Subcutaneous abdominal adipose tissue (tissue), 5 donors: ENCODE results near the gene CSF2RB.

Experiments used
- H3K27ac ChIP-seq: one replicate; pipeline ENCODE4 v1.7.0; 2013; ENCODE audit warnings: low read depth, mild to moderate bottlenecking, inconsistent platforms, low read length, moderate library complexity
- H3K27me3 ChIP-seq, 5 donors: one replicate each; pipeline ENCODE4 v1.7.0; 2013; ENCODE audit warnings: low read length in 5 of 5, inconsistent platforms in 1 of 5; ENCODE audit not compliant: control insufficient read depth in 5 of 5, insufficient read depth in 4 of 5
- H3K36me3 ChIP-seq, 5 donors: one replicate each; pipeline ENCODE4 v1.7.0; 2013; ENCODE audit warnings: low read length in 5 of 5; ENCODE audit not compliant: control insufficient read depth in 5 of 5, insufficient read depth in 5 of 5
- H3K4me1 ChIP-seq, 5 donors: one replicate each; pipeline ENCODE4 v1.7.0; 2013; ENCODE audit warnings: low read length in 5 of 5, mild to moderate bottlenecking in 3 of 5, moderate library complexity in 1 of 5; ENCODE audit not compliant: control insufficient read depth in 5 of 5, insufficient read depth in 5 of 5
- H3K4me3 ChIP-seq, 5 donors: one replicate each; pipeline ENCODE4 v1.7.0; 2013; ENCODE audit warnings: low read length in 5 of 5, low read depth in 1 of 5
- H3K9ac ChIP-seq, 5 donors: one replicate each; pipeline ENCODE4 v1.7.0; 2013; ENCODE audit warnings: low read length in 5 of 5, mild to moderate bottlenecking in 4 of 5, moderate library complexity in 3 of 5
- H3K9me3 ChIP-seq, 5 donors: one replicate each; pipeline ENCODE4 v1.7.0; 2013; ENCODE audit warnings: low read length in 5 of 5; ENCODE audit not compliant: control insufficient read depth in 5 of 5
- donor health status: healthy.
- donor health status: healthy.
- donor health status: healthy.
- donor health status: healthy.
- donor health status: healthy.

The CSF2RB gene

GRCh38 chr22:36914390-36914752 is 943 bp downstream of the CSF2RB start:
- H3K9me3 ChIP-seq: peaks cover 0 to 7% (median 6%) of the 10 kb centered on the region in 5 donors
- peaks cover 0 to 7% (median 3%) of the 10 kb centered on the region in 5 donors for H3K27me3 ChIP-seq
- peaks cover 0 to 15% (median 4%) of the 10 kb centered on the region in 5 donors for H3K4me1 ChIP-seq
- no peak overlapping the region for H3K9ac ChIP-seq
- H3K4me3 ChIP-seq: peak overlapping the region in 4 of 5 donors; percentile 51 to 68 (median 62)
- no peak overlapping the region for H3K27ac ChIP-seq
- peaks cover 0 to 2% (median 0%) of the 10 kb centered on the region in 5 donors for H3K36me3 ChIP-seq

DNA sequence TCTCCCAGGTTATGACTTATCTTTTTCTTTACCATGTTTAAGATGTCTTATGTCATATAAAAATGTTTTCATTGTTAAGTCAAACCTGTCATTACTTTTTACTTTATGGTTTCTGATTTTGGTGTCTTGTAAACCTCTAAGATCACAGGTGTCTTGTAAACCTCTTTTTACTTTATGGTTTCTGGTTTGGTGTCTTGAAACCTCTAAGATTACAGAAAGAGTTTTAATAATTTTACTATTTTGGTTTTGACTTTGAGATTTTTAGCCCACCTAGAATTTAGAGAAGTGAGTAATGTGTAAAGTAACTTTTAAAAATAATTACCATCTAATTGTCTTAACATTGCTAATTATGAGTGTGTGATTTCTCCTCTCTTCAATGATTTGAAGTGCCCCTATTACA is 2.6 kb downstream of the CSF2RB start:
- Histone ChIP-seq H3K9me3 (peaks cover 0 to 7% (median 6%) of the 10 kb centered on the region in 5 donors), H3K4me3 (no peak overlapping the region), H3K4me1 (peaks cover 0 to 17% (median 4%) of the 10 kb centered on the region in 5 donors), H3K27me3 (peaks cover 0 to 7% (median 3%) of the 10 kb centered on the region in 5 donors), H3K9ac (no peak overlapping the region), H3K36me3 (peaks cover 0 to 2% (median 0%) of the 10 kb centered on the region in 5 donors), H3K27ac (no peak overlapping the region)

- Histone ChIP-seq H3K4me3 (no peak overlapping the region), H3K9ac (no peak overlapping the region), H3K9me3 (peaks cover 0 to 7% (median 6%) of the 10 kb centered on the region in 5 donors), H3K27me3 (peaks cover 13 to 22% (median 17%) of the 10 kb centered on the region in 5 donors), H3K4me1 (peaks cover 0 to 19% (median 6%) of the 10 kb centered on the region in 5 donors), H3K27ac (no peak overlapping the region), H3K36me3 (peaks cover 0 to 4% (median 0%) of the 10 kb centered on the region in 5 donors)
Observed at GRCh38 chr22:36918586-36919284, 5.3 kb downstream of the CSF2RB start.

DNA sequence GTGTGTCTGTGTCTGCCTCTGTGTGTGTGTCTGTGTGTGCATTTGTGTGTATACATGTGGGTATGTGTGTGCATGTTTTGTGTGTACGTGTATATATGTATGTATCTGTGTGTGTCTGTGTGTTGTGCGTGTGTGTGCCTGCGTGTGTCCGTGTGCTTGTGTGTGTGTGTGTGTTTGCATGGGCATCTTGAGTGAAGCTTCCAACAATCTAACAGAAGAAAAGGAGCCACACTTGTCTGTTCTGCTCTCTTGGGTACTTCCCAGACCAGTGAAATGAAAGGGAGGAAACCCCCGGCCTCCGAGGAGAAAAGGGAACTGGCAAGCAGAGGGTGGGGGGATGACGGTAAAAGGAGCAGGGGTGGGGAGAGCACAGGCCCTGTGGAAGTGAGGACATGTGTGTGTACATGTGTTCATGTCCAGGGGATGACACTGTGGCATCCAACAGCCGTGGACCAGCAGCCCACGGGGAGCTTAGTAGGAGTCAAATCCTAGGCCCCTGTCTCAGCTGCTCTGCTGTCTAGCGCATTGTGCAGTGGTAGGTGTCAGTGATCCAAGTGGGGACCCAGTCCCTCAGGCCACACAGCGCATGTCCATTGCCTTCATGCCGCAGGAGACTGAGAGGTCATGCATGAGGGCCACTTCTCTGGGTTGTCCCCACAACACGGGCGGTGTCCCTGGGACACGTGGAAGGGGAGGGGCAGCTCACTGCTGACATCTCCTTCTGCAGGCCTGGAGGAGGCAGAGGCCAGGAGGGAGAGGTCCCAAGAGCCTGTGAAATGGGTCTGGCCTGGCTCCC is 8.1 kb downstream of the CSF2RB start:
- Histone ChIP-seq H3K27me3 (peaks cover 13 to 26% (median 23%) of the 10 kb centered on the region in 5 donors), H3K36me3 (peaks cover 0 to 22% (median 2%) of the 10 kb centered on the region in 5 donors), H3K4me1 (peaks cover 0 to 16% (median 6%) of the 10 kb centered on the region in 5 donors), H3K27ac (no peak overlapping the region), H3K9ac (no peak overlapping the region), H3K9me3 (peaks cover 0 to 7% (median 6%) of the 10 kb centered on the region in 5 donors), H3K4me3 (no peak overlapping the region)

DNA sequence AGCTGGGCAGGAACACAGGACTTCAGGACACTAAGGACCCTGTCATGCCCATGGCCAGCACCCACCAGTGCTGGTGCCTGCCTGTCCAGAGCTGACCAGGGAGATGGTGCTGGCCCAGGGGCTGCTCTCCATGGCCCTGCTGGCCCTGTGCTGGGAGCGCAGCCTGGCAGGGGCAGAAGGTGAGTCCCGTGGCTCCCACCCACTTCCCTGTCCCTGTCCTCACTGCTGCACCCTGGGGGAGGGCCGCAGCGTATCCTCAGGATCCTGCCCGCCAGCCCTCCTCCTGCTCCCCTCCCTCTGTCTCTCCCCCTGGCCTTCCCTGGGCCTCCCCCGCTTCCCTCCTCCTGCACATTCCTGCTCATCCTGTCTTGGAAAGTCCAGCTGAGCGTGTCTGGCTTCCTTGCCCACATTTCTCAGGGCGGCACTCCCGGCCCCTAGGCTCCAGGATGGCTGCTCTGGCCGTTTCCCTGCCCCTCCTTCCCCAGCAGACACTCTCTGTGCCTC is 8.7 kb downstream of the CSF2RB start:
- peaks cover 0 to 27% (median 3%) of the 10 kb centered on the region in 5 donors for H3K36me3 ChIP-seq

DNA sequence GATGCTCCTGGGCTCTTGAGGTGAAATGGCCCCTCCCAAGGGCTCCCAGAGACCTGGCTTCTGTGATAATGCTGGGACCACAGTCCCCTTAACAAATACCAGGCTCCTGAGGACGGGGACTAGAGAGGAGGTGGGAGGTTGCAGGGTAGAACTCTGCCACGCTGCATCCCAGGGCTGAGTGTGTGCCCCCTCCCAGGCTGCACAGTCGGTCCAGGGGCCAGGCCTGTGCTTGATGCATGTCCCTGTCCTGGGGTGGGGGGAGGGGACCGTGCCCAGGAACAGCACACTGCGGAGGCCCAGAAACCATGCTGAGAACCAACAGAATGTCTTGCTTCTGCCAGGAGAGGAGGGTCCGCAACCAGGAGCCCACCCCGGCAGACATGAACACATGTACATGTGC is 9.3 kb downstream of the CSF2RB start:
- H3K36me3 ChIP-seq: peaks cover 0 to 29% (median 3%) of the 10 kb centered on the region in 5 donors
- H3K9ac ChIP-seq: no peak overlapping the region
- peaks cover 0 to 16% (median 6%) of the 10 kb centered on the region in 5 donors for H3K4me1 ChIP-seq
- H3K27ac ChIP-seq: no peak overlapping the region
- H3K27me3 ChIP-seq: peaks cover 13 to 31% (median 27%) of the 10 kb centered on the region in 5 donors
- H3K9me3 ChIP-seq: peaks cover 0 to 7% (median 6%) of the 10 kb centered on the region in 5 donors
- H3K4me3 ChIP-seq: no peak overlapping the region

More for the DNA sequence above, 8.7 kb downstream of the CSF2RB start:
- peaks cover 0 to 16% (median 6%) of the 10 kb centered on the region in 5 donors for H3K4me1 ChIP-seq
- H3K9ac ChIP-seq: no peak overlapping the region
- H3K27me3 ChIP-seq: peaks cover 13 to 31% (median 23%) of the 10 kb centered on the region in 5 donors
- H3K4me3 ChIP-seq: no peak overlapping the region
- peaks cover 0 to 7% (median 6%) of the 10 kb centered on the region in 5 donors for H3K9me3 ChIP-seq
- H3K27ac ChIP-seq: no peak overlapping the region

- Histone ChIP-seq H3K27me3 (peaks cover 13 to 36% (median 28%) of the 10 kb centered on the region in 5 donors), H3K9me3 (peaks cover 0 to 7% (median 6%) of the 10 kb centered on the region in 5 donors), H3K36me3 (peaks cover 0 to 29% (median 3%) of the 10 kb centered on the region in 5 donors), H3K4me3 (no peak overlapping the region), H3K4me1 (peaks cover 0 to 16% (median 6%) of the 10 kb centered on the region in 5 donors), H3K27ac (no peak overlapping the region), H3K9ac (no peak overlapping the region)
Observed at GRCh38 chr22:36923131-36923788, 9.8 kb downstream of the CSF2RB start.

DNA sequence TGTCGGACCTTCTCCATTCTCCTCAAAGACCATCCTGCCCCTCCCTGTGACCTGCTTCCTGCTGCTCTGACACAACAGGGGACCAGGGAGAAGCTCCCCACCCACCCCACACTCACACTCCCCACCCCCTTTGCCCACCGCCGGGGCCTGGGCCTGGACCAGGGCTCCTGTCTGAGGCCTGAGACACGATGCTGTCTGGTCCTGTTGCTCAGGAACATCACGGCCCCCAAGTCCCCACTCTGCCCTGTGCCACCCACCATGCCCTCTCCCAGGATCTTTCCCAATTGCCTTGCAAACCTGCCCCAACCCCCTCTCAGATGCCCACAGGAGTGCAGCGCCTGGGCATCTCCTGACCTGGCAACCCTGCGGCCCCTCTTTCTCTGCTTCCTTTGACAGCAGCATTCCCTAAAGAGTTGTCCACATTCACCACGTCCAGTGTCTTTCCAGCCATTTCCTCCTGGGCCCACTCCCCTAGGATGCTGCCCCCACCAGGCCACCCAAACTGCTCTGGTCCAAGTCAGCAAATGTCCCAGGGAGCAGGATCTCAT is 10.8 kb downstream of the CSF2RB start:
- H3K36me3 ChIP-seq: peaks cover 0 to 36% (median 5%) of the 10 kb centered on the region in 5 donors
- no peak overlapping the region for H3K4me3 ChIP-seq
- peaks cover 0 to 16% (median 6%) of the 10 kb centered on the region in 5 donors for H3K4me1 ChIP-seq
- peaks cover 13 to 37% (median 31%) of the 10 kb centered on the region in 5 donors for H3K27me3 ChIP-seq
- H3K27ac ChIP-seq: no peak overlapping the region
- H3K9me3 ChIP-seq: no peaks in the 10 kb centered on the region
- H3K9ac ChIP-seq: no peak overlapping the region
